ENCODE measurements around the gene TP63.
"Not testable (repeated sequence)": the region's sequence is repeated elsewhere in the genome, so short reads cannot be mapped to it uniquely, and the experiment has no call there.

The TP63 gene

DNA sequence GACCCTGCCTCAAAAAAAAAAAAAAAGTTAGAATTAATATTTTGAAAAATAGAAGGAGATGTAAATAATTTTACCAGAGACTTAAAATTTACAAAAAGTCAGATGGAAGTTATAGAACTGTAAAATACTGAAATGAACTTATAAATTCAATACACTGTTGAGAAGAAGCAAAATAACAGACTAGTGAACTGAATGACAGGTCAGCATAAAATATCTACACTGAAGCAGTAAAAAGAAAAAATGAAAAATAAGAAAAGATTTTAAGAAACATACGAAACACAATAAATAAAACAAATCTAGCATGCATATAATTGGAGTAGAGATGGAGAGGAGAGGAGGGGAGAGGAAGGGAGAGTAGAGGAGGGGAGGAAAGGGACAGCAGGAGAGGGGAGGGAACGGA, 33.3 kb upstream of the TP63 start:
- Histone ChIP-seq H3K79me2 (no peaks in the 10 kb centered on the region), H3K9ac (no peak overlapping the region), H3K4me1 (no peaks in the 10 kb centered on the region), H3K27ac (no peak overlapping the region), H3K9me3 (ENCODE audit: control insufficient read depth, low read length) (no peaks in the 10 kb centered on the region), H3K27me3 (ENCODE audit: control insufficient read depth, insufficient read depth, low read length) (no peaks in the 10 kb centered on the region), H3K36me3 (ENCODE audit: control insufficient read depth, insufficient read depth, low read length) (no peaks in the 10 kb centered on the region), H3K4me3 (ENCODE audit: low read depth, low read length) (no peak overlapping the region), H3K4me2 (ENCODE audit: low read length) (no peak overlapping the region), H2AFZ (no peak overlapping the region)
- TF ChIP-seq, protein P1, sequence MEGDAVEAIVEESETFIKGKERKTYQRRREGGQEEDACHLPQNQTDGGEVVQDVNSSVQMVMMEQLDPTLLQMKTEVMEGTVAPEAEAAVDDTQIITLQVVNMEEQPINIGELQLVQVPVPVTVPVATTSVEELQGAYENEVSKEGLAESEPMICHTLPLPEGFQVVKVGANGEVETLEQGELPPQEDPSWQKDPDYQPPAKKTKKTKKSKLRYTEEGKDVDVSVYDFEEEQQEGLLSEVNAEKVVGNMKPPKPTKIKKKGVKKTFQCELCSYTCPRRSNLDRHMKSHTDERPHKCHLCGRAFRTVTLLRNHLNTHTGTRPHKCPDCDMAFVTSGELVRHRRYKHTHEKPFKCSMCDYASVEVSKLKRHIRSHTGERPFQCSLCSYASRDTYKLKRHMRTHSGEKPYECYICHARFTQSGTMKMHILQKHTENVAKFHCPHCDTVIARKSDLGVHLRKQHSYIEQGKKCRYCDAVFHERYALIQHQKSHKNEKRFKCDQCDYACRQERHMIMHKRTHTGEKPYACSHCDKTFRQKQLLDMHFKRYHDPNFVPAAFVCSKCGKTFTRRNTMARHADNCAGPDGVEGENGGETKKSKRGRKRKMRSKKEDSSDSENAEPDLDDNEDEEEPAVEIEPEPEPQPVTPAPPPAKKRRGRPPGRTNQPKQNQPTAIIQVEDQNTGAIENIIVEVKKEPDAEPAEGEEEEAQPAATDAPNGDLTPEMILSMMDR (IDR thresholded peaks at IDR 0.05) = no peak

DNA sequence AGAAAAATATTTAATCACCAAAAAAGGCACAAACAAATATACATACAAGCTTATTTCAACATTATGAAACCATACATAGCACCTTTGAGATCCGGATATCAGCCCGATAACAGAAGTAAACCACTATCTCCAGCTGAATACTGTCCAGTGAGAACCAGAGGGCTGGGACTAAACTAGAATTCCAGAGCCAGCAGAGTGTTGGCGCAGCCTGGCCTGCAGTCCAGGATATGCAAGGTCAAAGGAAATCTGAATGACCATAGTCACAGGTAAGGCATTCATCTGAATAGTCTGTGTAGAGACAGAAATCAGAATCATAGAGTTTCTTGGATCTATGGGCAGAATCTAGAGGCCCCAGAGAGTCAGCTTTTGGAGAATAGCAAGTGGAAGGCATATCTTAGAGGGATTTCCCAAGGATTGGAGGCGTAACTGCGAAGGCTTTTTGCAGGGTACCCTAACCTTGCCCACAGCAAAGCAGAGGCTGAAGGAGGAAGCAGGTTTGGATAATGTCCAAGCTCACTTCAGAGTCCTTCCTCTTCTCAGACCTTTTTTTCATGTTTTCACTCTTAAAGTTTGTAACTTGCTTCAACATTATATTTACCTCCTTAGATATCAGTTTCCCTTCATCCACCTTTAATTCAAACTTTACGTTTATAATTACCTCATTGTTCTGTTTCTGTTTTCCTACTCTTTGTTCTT, 32.5 kb upstream of the TP63 start:
- Histone ChIP-seq H3K79me2 (no peaks in the 10 kb centered on the region), H3K27me3 (ENCODE audit: control insufficient read depth, insufficient read depth, low read length) (no peaks in the 10 kb centered on the region), H3K4me3 (ENCODE audit: low read depth, low read length) (no peak overlapping the region), H3K36me3 (ENCODE audit: control insufficient read depth, insufficient read depth, low read length) (no peaks in the 10 kb centered on the region), H3K9me3 (ENCODE audit: control insufficient read depth, low read length) (no peaks in the 10 kb centered on the region), H2AFZ (no peak overlapping the region), H3K4me1 (no peaks in the 10 kb centered on the region), H3K9ac (no peak overlapping the region), H3K4me2 (ENCODE audit: low read length) (no peak overlapping the region), H3K27ac (no peak overlapping the region)
- TF ChIP-seq, protein P1 (IDR thresholded peaks at IDR 0.05) = no peak

DNA sequence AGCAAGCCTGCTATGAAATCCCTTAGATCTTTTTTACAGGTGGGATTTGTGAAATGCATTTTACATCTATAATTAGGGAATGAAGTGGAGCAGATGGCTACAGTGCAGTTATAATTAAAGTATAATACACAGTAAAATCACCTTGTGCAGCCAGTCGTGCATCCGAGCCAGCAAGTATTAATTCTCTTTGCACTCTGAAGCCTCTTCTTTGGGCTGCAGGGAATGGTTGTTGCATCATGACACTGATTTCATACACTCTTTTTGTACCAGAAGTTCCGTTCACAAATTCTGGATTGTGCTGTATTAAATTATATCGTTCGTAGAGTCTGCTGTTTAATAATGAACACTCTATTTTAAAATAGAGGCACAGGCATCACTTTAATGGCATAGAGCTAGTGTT, 28.7 kb upstream of the TP63 start:
- Histone ChIP-seq H3K4me2 (ENCODE audit: low read length) (no peak overlapping the region), H3K4me1 (no peaks in the 10 kb centered on the region), H3K79me2 (no peaks in the 10 kb centered on the region), H3K27ac (no peak overlapping the region), H3K9me3 (ENCODE audit: control insufficient read depth, low read length) (no peaks in the 10 kb centered on the region), H3K27me3 (ENCODE audit: control insufficient read depth, insufficient read depth, low read length) (no peaks in the 10 kb centered on the region), H3K4me3 (ENCODE audit: low read depth, low read length) (no peak overlapping the region), H3K36me3 (ENCODE audit: control insufficient read depth, insufficient read depth, low read length) (no peaks in the 10 kb centered on the region), H3K9ac (no peak overlapping the region), H2AFZ (no peak overlapping the region)
- TF ChIP-seq, protein P1 (IDR thresholded peaks at IDR 0.05) = no peak

DNA sequence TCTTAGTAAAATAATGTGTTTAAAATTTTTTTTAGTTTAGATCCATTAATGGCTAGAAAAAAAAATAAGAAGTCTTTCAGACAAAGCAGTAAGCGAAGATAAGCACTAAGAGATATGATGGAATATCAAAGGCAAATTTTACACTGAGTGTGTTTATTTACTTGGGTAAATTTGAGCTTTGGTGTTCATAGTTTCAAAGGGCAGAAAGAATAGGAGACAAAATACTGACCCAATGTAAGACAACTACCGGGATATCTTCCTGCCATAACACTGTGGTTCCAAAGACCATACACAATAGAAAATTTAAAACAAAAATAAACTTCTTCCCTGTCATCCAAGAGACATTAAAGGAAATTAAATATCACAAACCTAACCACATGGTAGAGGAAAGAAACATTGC, 25.5 kb upstream of the TP63 start:
- H3K4me3 ChIP-seq (ENCODE audit: low read depth, low read length) = no peak overlapping the region
- TF ChIP-seq, protein P1 (IDR thresholded peaks at IDR 0.05) = no peak
- H3K9ac ChIP-seq = no peak overlapping the region
- H3K27me3 ChIP-seq (ENCODE audit: control insufficient read depth, insufficient read depth, low read length) = no peaks in the 10 kb centered on the region
- H3K27ac ChIP-seq = no peak overlapping the region
- no peak overlapping the region for H2AFZ ChIP-seq
- no peaks in the 10 kb centered on the region for H3K4me1 ChIP-seq
- no peaks in the 10 kb centered on the region for H3K9me3 ChIP-seq (ENCODE audit: control insufficient read depth, low read length)
- H3K4me2 ChIP-seq (ENCODE audit: low read length) = no peak overlapping the region
- no peaks in the 10 kb centered on the region for H3K79me2 ChIP-seq
- no peaks in the 10 kb centered on the region for H3K36me3 ChIP-seq (ENCODE audit: control insufficient read depth, insufficient read depth, low read length)

DNA sequence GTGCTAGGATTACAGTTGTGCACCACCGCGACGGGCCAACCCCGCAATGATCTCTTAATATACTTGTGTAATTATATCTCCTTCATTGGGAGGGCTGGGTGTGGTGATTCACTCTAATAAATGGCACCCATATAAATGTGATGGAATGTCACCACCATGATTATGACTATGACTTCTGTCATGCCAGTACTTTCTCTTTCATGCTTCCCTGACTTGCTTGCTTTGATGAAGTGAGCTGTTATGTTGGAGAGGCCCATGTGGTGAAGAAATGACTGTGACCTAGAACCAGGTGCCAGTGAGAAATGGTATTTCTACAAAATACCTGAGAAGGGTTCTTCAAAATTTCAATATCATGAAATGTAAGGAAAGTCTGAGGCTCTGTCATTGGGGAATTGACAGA, 24.4 kb upstream of the TP63 start:
- H3K4me2 ChIP-seq (ENCODE audit: low read length) = no peak overlapping the region
- no peaks in the 10 kb centered on the region for H3K27me3 ChIP-seq (ENCODE audit: control insufficient read depth, insufficient read depth, low read length)
- TF ChIP-seq, protein P1 (IDR thresholded peaks at IDR 0.05) = no peak
- no peaks in the 10 kb centered on the region for H3K9me3 ChIP-seq (ENCODE audit: control insufficient read depth, low read length)
- no peaks in the 10 kb centered on the region for H3K4me1 ChIP-seq
- no peak overlapping the region for H3K9ac ChIP-seq
- H3K27ac ChIP-seq = no peak overlapping the region
- no peak overlapping the region for H2AFZ ChIP-seq
- H3K79me2 ChIP-seq = no peaks in the 10 kb centered on the region
- H3K36me3 ChIP-seq (ENCODE audit: control insufficient read depth, insufficient read depth, low read length) = no peaks in the 10 kb centered on the region
- H3K4me3 ChIP-seq (ENCODE audit: low read depth, low read length) = no peak overlapping the region

DNA sequence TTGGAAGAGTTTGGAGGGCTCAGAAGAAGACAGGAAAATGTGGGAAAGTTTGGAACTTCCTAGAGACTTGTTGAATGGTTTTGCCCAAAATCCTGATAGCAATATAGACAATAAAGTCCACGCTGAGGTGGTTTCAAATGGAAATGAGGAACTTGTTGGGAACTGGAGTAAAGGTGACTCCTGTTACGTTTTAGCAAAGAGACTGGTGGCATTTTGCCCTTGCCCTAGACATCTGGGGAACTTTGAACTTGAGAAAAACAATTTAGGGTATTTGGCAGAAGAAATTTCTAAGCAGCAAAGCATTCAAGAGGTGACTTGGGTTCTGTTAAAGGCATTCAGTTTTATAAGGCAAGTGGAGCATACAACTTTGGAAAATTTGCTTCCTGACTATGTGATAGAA, 18.5 kb upstream of the TP63 start:
- H3K9ac ChIP-seq; H3K4me2 ChIP-seq (ENCODE audit: low read length); H3K4me3 ChIP-seq (ENCODE audit: low read depth, low read length); H3K36me3 ChIP-seq (ENCODE audit: control insufficient read depth, insufficient read depth, low read length); H2AFZ ChIP-seq; H3K27ac ChIP-seq; H3K79me2 ChIP-seq; H3K27me3 ChIP-seq (ENCODE audit: control insufficient read depth, insufficient read depth, low read length); H3K4me1 ChIP-seq; H3K9me3 ChIP-seq (ENCODE audit: control insufficient read depth, low read length): not testable (repeated sequence)
